ENCODE measurements around the gene TANC1.
"Not testable (repeated sequence)": the region's sequence is repeated elsewhere in the genome, so short reads cannot be mapped to it uniquely, and the experiment has no call there.

Gene TANC1

DNA sequence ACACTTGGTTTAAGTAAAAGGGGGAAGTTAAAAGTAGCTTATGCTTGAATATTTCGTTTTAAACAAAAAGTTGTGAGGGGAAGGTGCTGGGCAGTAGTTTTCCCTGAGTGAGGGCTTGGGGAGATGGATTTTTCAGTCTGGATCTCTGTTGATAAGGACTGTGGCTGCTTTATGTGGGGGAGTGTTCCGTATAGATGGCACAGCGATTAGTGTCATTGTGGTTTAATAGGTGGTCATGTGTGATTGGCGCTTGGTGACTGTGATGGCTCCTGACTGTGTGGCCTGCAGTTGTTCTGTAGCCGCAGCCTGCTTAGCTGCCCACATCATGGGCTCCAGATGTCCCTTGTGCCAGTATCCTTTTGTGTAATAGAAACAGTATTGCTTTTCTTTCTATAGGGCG lies 161.9 kb downstream of the TANC1 start:
- H3K27ac ChIP-seq, result no peak overlapping the region
- no peak for DNase-seq (ENCODE audit: low read depth, low spot score)

DNA sequence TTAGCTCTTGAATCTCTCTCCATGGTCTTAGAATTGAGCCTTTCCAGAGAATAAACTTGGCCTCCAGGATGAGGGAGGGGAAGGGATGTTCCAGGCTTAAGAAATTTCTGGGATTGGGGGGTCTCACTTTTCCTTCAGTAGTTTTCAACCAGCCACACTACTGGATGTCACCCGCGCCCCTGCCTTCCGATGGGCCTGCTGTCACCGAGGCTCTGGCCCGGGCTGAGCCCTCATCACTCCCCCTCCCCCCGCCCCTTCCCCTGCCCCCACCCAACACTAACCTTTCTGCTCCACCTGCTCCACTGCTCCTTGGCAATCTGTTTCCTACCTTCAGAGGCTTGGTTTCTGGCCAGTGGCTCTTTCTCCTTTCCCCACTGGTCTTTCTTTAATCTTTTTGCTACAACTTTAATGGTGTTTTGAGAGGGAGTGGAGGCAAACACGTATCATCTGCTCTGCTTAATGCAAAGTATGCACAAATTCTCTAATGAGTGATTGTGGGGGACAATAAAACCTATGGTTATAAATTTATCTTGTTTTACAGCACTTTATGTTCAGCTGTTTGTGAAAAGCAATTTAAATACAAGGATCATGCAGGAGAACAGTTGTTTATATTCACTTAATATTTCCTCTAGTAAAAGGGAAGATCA lies 162.9 kb downstream of the TANC1 start:
- DNase-seq (ENCODE audit: low read depth, low spot score), result no peak
- peak overlapping the region; percentile 34 for H3K27ac ChIP-seq

DNA sequence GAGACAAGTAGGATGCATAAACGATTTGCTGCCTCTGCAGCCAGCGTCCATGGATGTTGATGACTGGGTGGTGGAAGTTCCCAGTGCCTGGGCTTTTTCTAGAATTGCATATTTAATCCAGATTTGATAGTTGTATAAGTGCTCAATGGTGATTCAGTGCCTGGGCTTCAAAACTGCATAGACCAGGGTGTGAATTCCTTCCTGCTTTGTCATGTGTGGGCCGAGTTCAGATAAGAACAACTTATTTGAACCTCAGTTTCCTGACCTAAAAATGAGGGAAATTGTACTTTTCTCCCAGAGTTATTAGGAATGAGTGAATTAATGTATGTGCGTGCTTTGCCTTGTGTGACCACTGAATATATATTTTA lies 163.5 kb downstream of the TANC1 start:
- H3K27ac ChIP-seq, result peak overlapping the region; percentile 34
- no peak for DNase-seq (ENCODE audit: low read depth, low spot score)

DNA sequence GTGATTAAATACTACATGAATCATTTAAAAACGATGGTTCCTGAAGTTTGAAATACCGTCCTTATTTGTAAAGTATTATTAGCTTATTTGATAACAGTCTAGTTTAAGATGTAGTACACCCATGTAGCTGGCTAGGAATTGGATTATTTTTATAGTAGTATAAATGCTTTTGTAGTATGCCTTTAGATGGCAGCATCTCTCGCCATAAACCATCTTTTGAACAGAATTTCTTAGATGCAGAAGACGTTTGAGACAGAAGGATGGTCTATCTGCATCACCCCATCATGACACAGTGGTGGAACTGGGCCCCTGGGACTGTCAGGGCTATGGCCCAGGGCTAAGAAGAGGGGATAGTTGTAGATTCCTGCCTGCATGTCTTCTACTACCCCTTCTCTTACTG lies 165.4 kb downstream of the TANC1 start:
- no peak for DNase-seq (ENCODE audit: low read depth, low spot score)
- no peak overlapping the region for H3K27ac ChIP-seq

DNA sequence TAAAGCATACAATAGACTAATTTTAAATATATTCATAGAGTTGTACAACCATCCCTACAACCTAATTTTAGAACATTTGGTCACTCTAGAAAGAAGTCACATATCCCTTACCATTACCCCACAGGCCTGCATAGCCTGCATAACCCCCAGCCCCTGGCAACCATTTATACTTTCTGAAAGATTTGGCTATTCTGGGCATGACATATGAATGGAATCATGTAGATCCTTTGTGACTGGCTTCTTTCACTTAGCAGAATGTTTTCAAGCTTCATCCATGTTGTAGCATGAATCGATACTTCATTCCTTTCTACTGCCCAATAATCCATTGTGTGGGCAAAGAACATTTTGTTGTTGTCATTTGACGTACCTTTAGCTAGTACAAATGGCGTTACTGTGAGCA lies 166.5 kb downstream of the TANC1 start:
- H3K27ac ChIP-seq, result no peak overlapping the region
- DNase-seq (ENCODE audit: low read depth, low spot score), result no peak

DNA sequence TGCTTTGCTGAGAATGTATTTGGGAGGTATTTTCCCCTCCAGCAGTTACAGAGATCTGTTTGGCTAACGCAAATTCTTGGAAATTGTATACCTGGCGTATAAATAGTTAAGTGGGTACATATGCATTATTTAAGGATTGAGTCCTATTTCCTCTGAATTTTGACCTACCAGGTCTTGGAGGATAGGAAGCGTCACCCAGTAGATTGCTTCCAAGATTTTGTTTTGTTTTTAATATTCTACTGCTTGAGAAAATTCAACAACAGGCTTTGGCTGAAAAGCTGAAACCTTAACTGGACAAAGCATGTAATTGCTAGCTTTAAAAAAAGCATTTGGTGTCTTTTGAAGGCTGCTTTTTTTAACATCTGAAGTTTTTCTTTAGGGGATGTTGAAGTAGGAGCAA lies 168.0 kb downstream of the TANC1 start:
- H3K27ac ChIP-seq, result peak overlapping the region; percentile 62
- no peak for DNase-seq (ENCODE audit: low read depth, low spot score)

DNA sequence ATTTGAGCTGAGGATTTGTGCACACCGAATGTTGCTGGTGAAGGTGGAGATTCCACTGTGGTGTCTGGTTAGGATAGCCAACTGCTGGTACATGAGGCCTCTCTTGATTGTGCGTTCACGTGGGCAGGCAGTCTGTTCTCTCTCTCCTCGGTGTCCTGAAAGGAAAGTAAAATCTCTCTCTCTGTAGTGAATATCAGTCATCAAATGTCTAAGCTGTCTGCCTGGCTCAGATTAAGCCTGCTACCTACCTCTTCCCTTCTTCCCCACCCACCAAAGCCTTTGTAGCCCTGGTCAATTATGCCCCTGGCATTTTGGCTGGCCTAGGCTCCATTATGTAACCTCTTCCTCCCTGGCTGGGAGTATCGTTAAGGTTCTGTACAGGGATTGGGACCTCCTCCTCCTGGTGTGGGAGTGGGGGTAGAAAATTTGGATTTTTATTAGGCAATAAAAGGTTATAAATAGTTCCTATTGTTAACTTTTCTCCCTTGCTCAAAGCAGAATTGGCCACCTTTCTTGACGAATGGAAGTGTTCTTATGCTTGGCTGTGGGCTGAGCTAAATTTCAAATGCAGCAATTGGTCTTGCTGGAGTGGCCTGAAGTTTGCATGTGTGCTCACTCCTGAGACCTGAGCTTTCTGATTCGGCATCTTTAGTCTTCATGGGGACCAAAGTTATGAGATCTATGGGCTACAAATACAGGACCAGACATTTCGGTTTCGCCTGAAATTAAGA lies 169.2 kb downstream of the TANC1 start:
- peak overlapping the region; percentile 62 for H3K27ac ChIP-seq
- no peak for DNase-seq (ENCODE audit: low read depth, low spot score)

DNA sequence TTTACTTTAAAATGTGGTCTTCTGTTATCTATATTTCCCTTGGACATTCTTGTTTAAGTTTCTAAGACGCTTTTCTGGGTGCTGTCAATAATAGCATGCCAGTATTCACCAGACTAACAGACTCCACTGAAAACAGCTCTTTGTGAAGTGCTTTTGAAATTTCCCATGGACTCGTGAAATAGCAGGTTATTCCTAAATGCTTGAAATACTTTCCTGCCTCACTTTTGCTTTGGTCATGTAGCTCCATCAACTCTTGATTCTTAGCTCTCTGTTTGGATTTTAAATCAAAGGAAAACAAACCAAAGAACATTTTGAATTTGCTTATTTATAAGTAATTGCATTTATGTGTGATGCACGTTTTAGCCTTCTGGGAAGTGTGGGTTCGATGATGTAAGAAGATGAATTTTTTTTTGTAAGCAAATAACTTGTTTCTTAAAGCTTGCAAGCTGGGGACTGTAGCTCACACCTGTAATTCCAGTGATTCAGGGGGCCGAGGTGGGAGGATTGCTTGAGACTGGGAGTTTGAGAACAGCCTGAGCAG lies 170.3 kb downstream of the TANC1 start:
- no peak for DNase-seq (ENCODE audit: low read depth, low spot score)

DNA sequence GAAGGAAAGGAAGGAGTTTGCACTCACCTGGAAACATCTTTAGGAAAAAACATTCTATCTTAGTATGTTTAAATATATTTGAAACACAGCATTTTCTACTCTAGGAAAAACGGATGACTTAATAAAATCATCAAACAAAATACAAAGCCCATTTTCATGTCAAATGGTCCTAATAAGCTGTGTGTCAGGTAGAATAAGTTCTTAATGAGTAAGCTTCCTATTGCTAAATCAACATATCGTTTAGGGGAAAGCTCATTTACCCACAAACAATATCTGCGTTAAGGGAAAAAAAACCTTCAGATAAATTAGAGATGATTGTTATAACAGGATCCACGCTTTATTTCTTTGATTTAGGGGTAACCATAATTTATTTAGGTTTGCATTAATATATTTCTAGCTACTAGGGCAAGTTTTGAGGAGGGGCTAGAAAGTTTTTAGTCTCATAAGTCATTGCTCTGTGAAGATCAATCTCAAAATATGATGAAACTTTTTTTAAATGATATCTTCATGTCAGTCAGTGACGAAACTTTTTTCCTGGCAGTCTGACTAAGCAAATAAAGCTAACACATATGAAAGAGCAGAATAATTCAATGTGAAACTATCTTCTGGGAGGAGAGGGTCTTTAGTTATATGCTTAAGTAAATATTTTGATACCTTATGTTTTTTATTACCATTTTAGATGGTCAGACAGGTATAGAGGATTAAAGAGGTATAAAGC lies 170.9 kb downstream of the TANC1 start:
- H3K27ac ChIP-seq, result peak overlapping the region; percentile 62
- no peak for DNase-seq (ENCODE audit: low read depth, low spot score)

More for the DNA sequence above, 170.3 kb downstream of the TANC1 start:
- H3K27ac ChIP-seq, result peak overlapping the region; percentile 62

DNA sequence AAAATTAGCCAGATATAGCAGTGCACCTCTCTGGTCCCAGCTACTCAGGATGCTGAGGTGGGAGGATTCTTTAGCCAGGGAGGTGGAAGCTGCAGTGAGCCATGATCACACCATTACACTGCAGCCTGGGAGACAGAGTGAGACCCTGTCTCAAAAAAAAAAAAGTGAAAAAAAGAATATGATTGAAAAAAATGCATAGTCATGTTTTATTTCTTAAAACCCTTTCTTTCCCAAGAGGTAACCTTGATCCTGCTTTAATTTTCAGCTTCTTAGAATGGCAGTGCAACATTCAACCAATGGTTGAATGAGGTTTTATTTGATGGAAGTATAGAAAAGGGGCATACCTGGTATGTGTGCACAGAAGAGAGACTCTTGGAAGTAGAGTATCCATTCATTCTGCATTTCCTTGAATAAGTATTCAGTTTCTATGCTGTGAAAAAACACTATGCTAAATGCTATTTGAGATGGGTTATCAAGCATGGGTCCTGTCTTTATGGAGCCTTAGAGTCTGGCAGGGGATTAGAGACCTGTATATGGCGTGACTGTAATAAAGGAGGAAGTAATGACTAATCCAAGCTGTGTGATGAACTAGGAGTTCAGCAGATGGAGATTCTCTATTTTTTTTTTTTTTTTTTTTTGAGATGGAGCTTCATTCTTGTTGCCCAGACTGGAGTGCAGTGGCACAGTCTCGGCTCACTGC lies 171.8 kb downstream of the TANC1 start:
- peak overlapping the region; percentile 62 for H3K27ac ChIP-seq
- no peak for DNase-seq (ENCODE audit: low read depth, low spot score)

DNA sequence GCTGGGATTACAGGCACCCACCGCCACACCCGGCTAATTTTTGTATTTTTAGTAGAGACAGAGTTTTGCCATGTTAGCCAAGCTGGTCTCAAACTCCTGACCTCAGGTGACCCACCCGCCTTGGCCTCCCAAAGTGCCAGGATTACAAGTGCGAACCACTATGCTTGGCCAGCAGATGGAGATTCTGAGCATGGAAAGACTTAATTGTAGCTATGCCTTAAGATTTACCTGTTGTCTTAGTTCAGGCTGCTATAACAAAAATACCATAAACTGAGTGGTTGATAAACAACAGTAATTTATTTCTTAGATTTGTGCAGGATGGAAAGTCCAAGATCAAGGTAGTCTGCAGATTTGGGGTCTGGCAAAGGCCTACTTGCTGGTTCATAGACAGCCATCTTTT lies 172.4 kb downstream of the TANC1 start:
- not testable (repeated sequence) for DNase-seq (ENCODE audit: low read depth, low spot score)
- H3K27ac ChIP-seq, result peak overlapping the region; percentile 62

DNA sequence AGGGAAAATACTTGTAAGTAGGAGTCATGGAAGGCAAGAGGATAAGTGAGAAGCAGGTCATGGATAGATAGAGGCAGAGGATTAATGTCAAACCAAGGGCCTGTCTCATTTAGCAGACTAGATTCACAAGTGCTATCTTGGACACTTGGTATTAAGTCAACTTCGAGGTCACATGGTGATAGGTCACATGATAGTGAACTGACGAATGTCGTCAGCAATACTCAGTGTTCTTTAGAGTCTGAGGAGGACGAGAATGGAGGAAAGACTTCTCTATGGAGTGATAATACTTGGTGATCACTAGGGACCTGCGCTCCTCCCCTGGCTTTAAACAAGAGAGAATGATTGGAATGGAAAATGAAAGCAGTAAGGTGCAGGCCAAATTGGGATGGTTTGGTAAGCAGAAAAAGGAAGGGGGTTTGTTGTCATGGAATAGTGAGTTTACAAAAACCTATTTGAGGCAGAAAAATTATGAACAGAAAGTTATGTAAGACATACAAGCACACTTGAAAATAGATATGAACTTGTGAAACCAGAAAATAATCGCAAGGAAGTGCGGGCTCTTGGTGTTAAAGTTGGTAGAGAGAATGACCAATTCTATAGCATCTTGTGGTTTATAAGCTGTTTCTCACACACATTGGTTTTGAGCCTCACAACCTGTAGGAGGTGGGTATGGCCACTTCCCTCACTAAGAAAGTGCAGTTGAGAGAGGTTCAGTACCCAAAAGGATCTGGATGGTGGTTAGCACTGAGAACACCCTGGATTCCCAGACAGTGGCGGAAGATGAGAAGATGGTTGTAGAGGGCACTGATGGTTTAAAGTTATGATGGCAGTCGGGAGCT lies 176.6 kb downstream of the TANC1 start:
- no peak for DNase-seq (ENCODE audit: low read depth, low spot score)

DNA sequence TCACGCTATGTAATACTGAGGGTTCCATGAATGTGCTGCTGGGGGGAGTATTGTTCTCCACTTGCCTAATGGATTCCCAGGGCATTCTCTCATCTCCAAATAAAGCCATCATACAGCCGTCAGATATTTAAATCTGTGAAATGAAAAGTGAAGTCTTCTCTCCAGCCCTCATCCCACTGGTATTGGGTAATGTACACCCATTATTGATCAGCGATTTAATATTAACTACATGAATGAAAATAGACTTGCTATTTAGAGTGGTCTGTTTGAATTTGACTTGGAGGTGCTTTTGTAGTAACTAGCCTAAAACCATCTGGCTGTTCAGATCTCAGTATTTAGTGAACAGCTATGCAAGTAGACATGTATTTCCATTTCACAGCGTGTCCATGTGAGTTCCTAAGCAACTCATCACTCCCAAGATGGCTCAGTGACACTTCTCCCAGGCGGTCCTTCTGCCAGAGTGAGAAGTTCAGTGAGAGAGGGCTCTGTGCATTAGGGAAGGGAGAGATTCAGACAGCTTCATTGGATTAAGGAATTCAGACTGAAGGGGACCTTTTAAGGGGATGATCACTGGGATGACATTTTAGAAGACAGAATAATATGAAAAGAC lies 177.4 kb downstream of the TANC1 start:
- no peak for DNase-seq (ENCODE audit: low read depth, low spot score)
- no peak overlapping the region for H3K27ac ChIP-seq

More for the DNA sequence above, 176.6 kb downstream of the TANC1 start:
- no peak overlapping the region for H3K27ac ChIP-seq

DNA sequence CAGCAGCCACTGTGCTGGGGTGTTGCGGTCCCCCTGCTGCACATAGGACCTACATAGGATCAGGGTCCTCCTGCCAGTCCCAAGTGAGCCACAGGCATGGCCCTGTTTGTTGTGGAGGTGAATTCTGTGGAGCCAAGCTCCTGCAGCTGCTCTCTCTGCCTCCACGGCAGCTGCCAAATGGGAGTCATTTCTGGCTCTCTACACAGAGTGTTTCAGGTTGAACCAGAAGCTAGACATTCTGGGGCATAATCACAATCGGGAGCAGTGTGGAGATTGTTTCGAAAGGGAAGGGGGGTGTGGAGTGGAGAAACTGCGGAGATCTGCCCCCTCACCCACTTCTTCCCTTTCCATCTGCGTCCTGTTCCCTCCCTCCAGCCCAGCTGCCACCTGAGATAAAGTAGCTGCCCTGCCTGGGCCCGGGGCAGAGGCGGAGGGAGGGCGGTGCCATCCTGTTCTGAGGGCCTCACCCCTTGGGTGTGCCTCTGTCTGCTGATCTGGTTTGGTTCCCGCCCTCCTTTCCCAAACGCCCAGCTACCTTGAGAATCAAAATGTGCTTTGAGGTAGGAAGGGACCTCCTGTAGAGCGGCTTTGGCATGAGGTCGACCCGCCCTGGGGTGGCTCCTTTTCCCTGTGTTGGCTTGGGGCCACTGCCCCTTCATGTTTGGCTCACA lies 178.7 kb downstream of the TANC1 start:
- peak overlapping the region; percentile 54 for H3K27ac ChIP-seq
- DNase-seq (ENCODE audit: low read depth, low spot score), result no peak

DNA sequence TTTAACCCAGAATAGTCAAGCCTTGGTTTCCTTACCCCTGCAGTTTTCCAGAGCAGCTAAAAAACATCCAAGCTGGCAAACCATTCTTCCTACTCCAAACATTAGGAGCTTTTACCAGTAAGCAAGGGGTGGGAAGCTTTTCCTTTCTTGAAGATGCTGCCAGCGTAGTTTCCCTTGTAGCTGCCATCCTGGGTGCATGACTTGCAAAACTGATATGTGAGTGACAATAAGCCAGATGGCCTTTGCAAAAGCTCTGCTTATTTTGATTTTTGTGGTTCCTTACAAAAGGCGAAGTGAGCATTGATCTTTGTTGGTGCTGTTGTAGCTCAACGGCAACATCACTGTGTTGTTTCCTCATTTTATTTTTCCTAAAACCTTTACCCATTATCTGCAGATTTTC lies 179.2 kb downstream of the TANC1 start:
- peak overlapping the region; percentile 54 for H3K27ac ChIP-seq
- DNase-seq (ENCODE audit: low read depth, low spot score), result no peak

DNA sequence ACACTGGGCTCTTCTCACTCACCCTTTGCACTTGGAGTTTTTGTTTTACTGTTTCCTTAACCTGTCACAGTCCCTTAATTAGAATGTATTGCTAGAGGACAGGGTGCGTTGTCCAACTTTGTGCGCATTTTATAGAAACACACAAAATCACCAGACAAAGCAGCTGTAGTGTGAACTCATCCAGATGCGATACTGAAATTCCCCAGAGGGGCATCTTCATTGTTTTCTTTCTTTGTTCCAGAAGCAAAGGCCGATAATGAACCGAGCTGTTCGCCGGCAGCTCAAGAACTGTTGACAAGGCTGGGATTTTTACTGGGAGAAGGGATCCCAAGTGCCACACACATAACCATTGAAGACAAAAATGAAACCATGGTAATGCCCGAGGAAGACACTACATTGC lies 180.5 kb downstream of the TANC1 start:
- H3K27ac ChIP-seq, result no peak overlapping the region

DNA sequence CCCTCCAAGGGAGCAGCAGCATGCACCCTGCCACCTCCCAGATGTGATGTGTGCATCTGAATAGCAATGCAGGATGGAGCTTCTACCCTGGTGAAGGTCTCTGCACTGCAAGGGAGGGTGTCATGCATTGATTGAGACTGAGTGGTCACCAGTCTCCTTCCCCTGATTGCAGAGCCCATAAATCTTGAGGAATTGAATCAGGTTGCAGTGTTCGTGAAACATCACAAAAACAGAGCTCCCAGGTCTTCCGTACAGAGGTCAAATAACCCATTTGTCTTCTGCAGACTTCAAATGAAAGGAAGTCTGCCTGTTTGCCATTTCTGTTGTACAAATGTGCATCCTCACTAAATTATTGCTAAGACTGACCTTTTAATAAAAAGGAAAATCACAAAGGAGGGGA lies 181.3 kb downstream of the TANC1 start:
- H3K27ac ChIP-seq, result no peak overlapping the region
- no peak for DNase-seq (ENCODE audit: low read depth, low spot score)

More for the DNA sequence above, 180.5 kb downstream of the TANC1 start:
- no peak for DNase-seq (ENCODE audit: low read depth, low spot score)

DNA sequence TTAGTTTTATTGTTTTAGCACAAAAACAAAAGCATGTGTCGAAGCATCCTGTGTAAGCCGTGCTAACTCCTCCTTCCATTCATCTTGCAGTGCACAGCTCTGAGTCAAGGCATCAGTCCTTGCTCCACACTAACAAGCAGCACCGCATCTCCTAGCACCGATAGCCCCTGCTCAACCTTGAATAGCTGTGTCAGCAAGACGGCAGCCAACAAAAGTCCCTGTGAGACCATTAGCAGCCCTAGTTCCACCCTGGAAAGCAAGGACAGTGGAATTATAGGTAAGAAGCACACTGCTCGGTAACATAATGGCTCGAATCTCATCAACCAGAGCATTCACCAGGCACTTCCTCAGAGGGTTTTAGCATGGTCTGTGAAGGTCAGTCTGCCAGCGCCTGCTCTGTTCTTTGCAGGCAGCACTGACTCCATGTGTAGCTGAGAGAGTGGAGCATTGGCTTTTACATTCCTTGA lies 181.9 kb downstream of the TANC1 start:
- no peak for DNase-seq (ENCODE audit: low read depth, low spot score)
- no peak overlapping the region for H3K27ac ChIP-seq
